ENCODE results near the gene GABRG3. TPM values are rescaled to one million over a fixed set of nuclear protein-coding genes. Genes with fewer than 3 reads are reported as not detected.

Gene GABRG3
- total RNA-seq, 1 experiment from 2014 or later, result 0.15 TPM

GRCh38 chr15:27065785-27066184, 94.8 kb downstream of the GABRG3 start:
- Histone ChIP-seq H3K23ac (ENCODE audit: insufficient read length, low read depth, low read length) (no peak overlapping the region), H2BK5ac (ENCODE audit: insufficient read length, low read length) (no peak overlapping the region), H4K91ac (ENCODE audit: insufficient read length, low read depth, low read length) (no peak overlapping the region), H3K79me1 (ENCODE audit: insufficient read depth, low read depth, low read length, poor library complexity, severe bottlenecking) (no peaks in the 10 kb centered on the region), H2BK15ac (ENCODE audit: low read depth, low read length) (no peak overlapping the region), H3K4me1 (ENCODE audit: insufficient read depth, low read length) (no peaks in the 10 kb centered on the region), H4K20me1 (ENCODE audit: control insufficient read depth, insufficient read depth, insufficient read length) (no peaks in the 10 kb centered on the region), H4K8ac (replicated peaks; ENCODE audit: insufficient read length, low read depth, low read length) (no peak overlapping the region), H2AK5ac (ENCODE audit: insufficient read length, low read length) (no peak overlapping the region), H3K4ac (ENCODE audit: low read depth, low read length) (no peak overlapping the region), H4K5ac (ENCODE audit: insufficient read length, low read depth, low read length) (no peak overlapping the region), H2BK12ac (ENCODE audit: insufficient read length, low read depth, low read length) (no peak overlapping the region), H3K27ac (ENCODE audit: insufficient read length, low read depth, low read length) (no peak overlapping the region), H3K79me2 (ENCODE audit: insufficient read depth, low read length) (no peaks in the 10 kb centered on the region), H3K4me2 (ENCODE audit: insufficient read depth, insufficient read length, low read length) (no peak overlapping the region), H3K18ac (ENCODE audit: insufficient read length, low read depth, low read length) (no peak overlapping the region), H3K9ac (ENCODE audit: extremely low read depth, insufficient read length, low read length) (no peak overlapping the region), H3K14ac (ENCODE audit: insufficient read depth, low read length) (no peak overlapping the region), H2BK20ac (ENCODE audit: low read depth, low read length, poor library complexity, severe bottlenecking) (no peak overlapping the region), H2BK120ac (ENCODE audit: low read depth, low read length, poor library complexity, severe bottlenecking) (no peak overlapping the region), H3K9me3 (ENCODE audit: control insufficient read depth, low read depth, low read length) (no peaks in the 10 kb centered on the region), H3K56ac (ENCODE audit: insufficient read length, low read depth, low read length) (no peak overlapping the region), H2AFZ (ENCODE audit: low read length) (no peak overlapping the region), H3T11ph (ENCODE audit: low read length) (no peak overlapping the region), H3K23me2 (ENCODE audit: insufficient read length, low read depth, low read length, poor library complexity, severe bottlenecking) (no peaks in the 10 kb centered on the region), H3K27me3 (ENCODE audit: insufficient read depth, low read length) (no peaks in the 10 kb centered on the region)
- Mint-ChIP-seq H3K9me3 (peaks cover 9% of the 10 kb centered on the region in 2 experiments; a peak in 4 of 5 replicates), H3K36me3 (ENCODE audit: insufficient read depth in 1 of 3, low read depth in 3 of 3) (peaks cover 0 to 7% (median 5%) of the 10 kb centered on the region in 3 experiments; a peak in 3 of 7 replicates), H3K27me3 (ENCODE audit: low read depth) (peaks cover 3% of the 10 kb centered on the region), H3K27ac (no peak overlapping the region), H3K4me3 (no peak overlapping the region), H3K4me1 (peaks cover 1 to 5% of the 10 kb centered on the region in 2 experiments)
- WGBS (ENCODE audit: extremely low coverage, insufficient read length, low lambda C conversion rate), result no CpG with 5 or more reads among the region's 4 CpGs
- TF ChIP-seq CTCF (conservative IDR thresholded peaks at IDR 0.05), result no peak
- DNase-seq, result no peak
